Vagina (tissue), 2 donors: ENCODE results near the gene STOM.

ENCODE experiments used
- POLR2A ChIP-seq, 2 donors: fragments of 450-650 bp; IDR thresholded peaks; one replicate each; pipeline ENCODE4 v1.6.1; 2017; ENCODE audit warnings: antibody characterized with exemption in 2 of 2, mild to moderate bottlenecking in 2 of 2, moderate library complexity in 2 of 2
- POLR2AphosphoS5 ChIP-seq, 2 donors: sonication (generic); formaldehyde crosslinking; IDR thresholded peaks; one replicate each; pipeline ENCODE4 v1.9.0; 2017; ENCODE audit warnings: antibody characterized with exemption in 2 of 2, mild to moderate bottlenecking in 2 of 2, low read depth in 1 of 2; ENCODE audit not compliant: insufficient read depth in 1 of 2
- TF ChIP-seq, protein P1 (sequence below), 3 experiments: fragments of 450-650 bp in 2 of 3; fragments of 200-600 bp in 1 of 3; sonication (generic) in 1 of 3; IDR thresholded peaks; one replicate each; pipeline ENCODE4 v1.5.1; 2017 to 2019; ENCODE audit warnings: antibody characterized with exemption in 3 of 3, mild to moderate bottlenecking in 2 of 3, moderate library complexity in 2 of 3

DNA sequence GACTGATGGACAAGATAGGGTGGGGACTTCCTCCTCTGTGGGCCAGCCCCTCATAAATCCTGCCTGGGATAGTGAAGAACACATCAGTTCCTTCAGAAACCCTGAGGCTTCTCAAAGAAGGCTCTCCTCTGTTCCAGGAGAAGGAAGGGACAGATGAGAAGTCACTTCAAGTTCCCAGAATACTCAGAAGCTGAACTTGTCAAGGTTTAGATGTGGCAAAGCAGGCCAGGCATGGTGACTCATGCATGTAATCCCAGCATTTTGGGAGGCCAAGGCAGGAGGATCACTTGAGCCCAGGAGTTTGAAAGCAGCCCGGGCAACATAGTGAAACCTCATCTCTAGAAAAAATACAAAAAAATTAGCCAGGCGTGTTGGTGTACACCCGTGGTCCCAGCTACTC, 38.5 kb downstream of the STOM start:
- TF ChIP-seq, protein P1, sequence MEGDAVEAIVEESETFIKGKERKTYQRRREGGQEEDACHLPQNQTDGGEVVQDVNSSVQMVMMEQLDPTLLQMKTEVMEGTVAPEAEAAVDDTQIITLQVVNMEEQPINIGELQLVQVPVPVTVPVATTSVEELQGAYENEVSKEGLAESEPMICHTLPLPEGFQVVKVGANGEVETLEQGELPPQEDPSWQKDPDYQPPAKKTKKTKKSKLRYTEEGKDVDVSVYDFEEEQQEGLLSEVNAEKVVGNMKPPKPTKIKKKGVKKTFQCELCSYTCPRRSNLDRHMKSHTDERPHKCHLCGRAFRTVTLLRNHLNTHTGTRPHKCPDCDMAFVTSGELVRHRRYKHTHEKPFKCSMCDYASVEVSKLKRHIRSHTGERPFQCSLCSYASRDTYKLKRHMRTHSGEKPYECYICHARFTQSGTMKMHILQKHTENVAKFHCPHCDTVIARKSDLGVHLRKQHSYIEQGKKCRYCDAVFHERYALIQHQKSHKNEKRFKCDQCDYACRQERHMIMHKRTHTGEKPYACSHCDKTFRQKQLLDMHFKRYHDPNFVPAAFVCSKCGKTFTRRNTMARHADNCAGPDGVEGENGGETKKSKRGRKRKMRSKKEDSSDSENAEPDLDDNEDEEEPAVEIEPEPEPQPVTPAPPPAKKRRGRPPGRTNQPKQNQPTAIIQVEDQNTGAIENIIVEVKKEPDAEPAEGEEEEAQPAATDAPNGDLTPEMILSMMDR (IDR thresholded peaks at IDR 0.05): no peak
- TF ChIP-seq POLR2AphosphoS5 (IDR thresholded peaks at IDR 0.05; ENCODE audit: insufficient read depth in 1 of 2, low read depth in 1 of 2) (no peak), POLR2A (IDR thresholded peaks at IDR 0.05) (no peak)
